ENCODE measurements around the gene HINT2. TPM values are rescaled to one million over a fixed set of nuclear protein-coding genes. Genes with fewer than 3 reads are reported as not detected.
A peak's percentile ranks its signal among the peaks of the same experiment; 100 is the strongest.

The HINT2 gene
- total RNA-seq, 1 donor = 17.0 TPM

DNA sequence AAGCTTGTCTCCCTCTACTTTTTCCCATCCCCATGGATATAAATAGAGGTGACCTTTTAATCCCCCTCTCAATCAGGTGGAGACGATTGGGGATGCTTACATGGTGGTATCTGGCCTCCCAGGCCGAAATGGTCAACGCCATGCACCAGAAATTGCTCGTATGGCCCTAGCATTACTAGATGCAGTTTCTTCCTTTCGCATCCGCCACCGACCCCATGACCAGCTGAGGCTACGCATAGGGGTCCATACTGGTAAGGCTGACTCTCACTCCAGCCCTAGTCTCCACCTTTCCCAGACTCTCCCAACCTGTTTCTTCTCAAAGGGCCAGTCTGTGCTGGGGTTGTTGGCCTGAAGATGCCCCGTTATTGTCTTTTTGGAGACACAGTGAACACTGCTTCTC, 6.4 kb downstream of the HINT2 start:
- H3K4me3 ChIP-seq (ENCODE audit: insufficient read depth, low read length) = no peak overlapping the region
- TF ChIP-seq, protein P1, sequence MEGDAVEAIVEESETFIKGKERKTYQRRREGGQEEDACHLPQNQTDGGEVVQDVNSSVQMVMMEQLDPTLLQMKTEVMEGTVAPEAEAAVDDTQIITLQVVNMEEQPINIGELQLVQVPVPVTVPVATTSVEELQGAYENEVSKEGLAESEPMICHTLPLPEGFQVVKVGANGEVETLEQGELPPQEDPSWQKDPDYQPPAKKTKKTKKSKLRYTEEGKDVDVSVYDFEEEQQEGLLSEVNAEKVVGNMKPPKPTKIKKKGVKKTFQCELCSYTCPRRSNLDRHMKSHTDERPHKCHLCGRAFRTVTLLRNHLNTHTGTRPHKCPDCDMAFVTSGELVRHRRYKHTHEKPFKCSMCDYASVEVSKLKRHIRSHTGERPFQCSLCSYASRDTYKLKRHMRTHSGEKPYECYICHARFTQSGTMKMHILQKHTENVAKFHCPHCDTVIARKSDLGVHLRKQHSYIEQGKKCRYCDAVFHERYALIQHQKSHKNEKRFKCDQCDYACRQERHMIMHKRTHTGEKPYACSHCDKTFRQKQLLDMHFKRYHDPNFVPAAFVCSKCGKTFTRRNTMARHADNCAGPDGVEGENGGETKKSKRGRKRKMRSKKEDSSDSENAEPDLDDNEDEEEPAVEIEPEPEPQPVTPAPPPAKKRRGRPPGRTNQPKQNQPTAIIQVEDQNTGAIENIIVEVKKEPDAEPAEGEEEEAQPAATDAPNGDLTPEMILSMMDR (IDR thresholded peaks at IDR 0.05; ENCODE audit: extremely low read depth, low read depth, low read length) = no peak
- H3K36me3 ChIP-seq (ENCODE audit: insufficient read depth, low read length) = peaks cover 48% of the 10 kb centered on the region
- H4K20me1 ChIP-seq (ENCODE audit: insufficient read depth, low read length) = no peaks in the 10 kb centered on the region
- no peaks in the 10 kb centered on the region for H3K79me2 ChIP-seq (ENCODE audit: insufficient read depth, low read length)
- no peaks in the 10 kb centered on the region for H3K9me3 ChIP-seq (ENCODE audit: low read depth, low read length)
- H2AFZ ChIP-seq (ENCODE audit: low read length) = no peak overlapping the region
- H3K4me1 ChIP-seq (ENCODE audit: insufficient read depth, low read length) = peaks cover 14% of the 10 kb centered on the region
- peak; percentile 71 for DNase-seq (ENCODE audit: insufficient read length, low spot score, missing footprints)
- no peaks in the 10 kb centered on the region for H3K27me3 ChIP-seq (ENCODE audit: insufficient read depth, low read length)
- H3K27ac ChIP-seq (ENCODE audit: low read depth, low read length) = no peak overlapping the region
- H3K4me2 ChIP-seq (ENCODE audit: insufficient read depth, low read length) = no peak overlapping the region

DNA sequence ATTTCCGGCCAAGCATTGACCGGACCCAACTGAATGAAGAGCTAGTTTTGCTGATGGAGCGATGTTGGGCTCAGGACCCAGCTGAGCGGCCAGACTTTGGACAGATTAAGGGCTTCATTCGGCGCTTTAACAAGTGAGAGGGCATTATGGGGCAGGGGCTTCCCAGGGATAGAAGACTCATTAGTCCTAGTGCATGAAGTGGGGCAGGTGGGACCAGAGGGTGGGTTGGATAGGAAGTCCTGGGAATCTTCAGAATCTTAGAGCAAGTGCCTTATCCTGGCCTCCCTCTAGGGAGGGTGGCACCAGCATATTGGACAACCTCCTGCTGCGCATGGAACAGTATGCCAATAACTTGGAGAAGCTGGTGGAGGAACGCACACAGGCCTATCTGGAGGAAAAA, 8.7 kb downstream of the HINT2 start:
- TF ChIP-seq, protein P1 (IDR thresholded peaks at IDR 0.05; ENCODE audit: extremely low read depth, low read depth, low read length) = no peak

DNA sequence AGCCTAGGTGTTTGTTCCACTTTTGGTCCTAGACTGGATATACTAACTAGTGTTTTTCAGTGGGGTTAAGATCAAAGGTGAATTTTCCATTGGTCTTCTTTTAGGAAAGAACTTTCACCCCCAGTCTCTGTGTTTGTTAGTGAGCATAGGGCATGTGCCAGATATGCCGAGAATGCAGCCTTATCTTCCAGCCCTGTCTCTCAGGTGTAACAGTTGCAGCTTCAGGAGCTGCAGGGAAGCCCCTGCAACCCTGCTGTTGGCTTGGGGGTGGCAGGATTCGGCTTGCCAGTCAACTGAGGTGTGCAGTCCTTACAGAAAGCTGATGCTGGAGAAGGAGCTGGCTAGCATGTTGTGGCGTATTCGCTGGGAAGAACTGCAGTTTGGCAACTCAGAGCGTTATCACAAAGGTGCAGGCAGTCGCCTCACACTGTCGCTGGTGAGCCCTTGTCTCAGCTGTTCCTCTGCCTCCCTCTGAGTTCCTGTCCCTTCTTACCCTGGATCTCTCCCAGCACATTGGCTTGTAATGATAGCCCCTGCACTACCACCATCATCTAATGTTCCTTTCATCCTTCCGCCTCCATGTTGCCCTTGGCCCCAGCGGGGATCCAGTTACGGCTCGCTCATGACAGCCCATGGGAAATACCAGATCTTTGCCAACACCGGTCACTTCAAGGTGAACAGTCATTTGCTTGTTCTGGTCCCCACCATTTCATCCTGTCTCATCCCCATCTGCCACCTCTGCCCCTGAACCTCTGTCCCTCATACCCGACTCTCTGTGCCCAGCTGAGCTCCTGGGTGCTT, 13.3 kb downstream of the HINT2 start:
- Histone ChIP-seq H2AFZ (ENCODE audit: low read length) (no peak overlapping the region), H3K27me3 (ENCODE audit: insufficient read depth, low read length) (no peaks in the 10 kb centered on the region), H3K4me1 (ENCODE audit: insufficient read depth, low read length) (peaks cover 6% of the 10 kb centered on the region), H4K20me1 (ENCODE audit: insufficient read depth, low read length) (no peaks in the 10 kb centered on the region), H3K4me2 (ENCODE audit: insufficient read depth, low read length) (no peak overlapping the region), H3K9me3 (ENCODE audit: low read depth, low read length) (no peaks in the 10 kb centered on the region), H3K79me2 (ENCODE audit: insufficient read depth, low read length) (peaks cover 12% of the 10 kb centered on the region), H3K36me3 (ENCODE audit: insufficient read depth, low read length) (peaks cover 52% of the 10 kb centered on the region), H3K27ac (ENCODE audit: low read depth, low read length) (no peak overlapping the region), H3K4me3 (ENCODE audit: insufficient read depth, low read length) (no peak overlapping the region)
- TF ChIP-seq, protein P1 (IDR thresholded peaks at IDR 0.05; ENCODE audit: extremely low read depth, low read depth, low read length) = no peak
- DNase-seq (ENCODE audit: insufficient read length, low spot score, missing footprints) = no peak

More for the DNA sequence above, 8.7 kb downstream of the HINT2 start:
- H3K4me1 ChIP-seq (ENCODE audit: insufficient read depth, low read length) = no peaks in the 10 kb centered on the region
- H4K20me1 ChIP-seq (ENCODE audit: insufficient read depth, low read length) = no peaks in the 10 kb centered on the region
- H2AFZ ChIP-seq (ENCODE audit: low read length) = no peak overlapping the region
- no peaks in the 10 kb centered on the region for H3K79me2 ChIP-seq (ENCODE audit: insufficient read depth, low read length)
- H3K4me2 ChIP-seq (ENCODE audit: insufficient read depth, low read length) = no peak overlapping the region
- H3K27ac ChIP-seq (ENCODE audit: low read depth, low read length) = no peak overlapping the region
- no peaks in the 10 kb centered on the region for H3K27me3 ChIP-seq (ENCODE audit: insufficient read depth, low read length)
- no peak overlapping the region for H3K4me3 ChIP-seq (ENCODE audit: insufficient read depth, low read length)
- DNase-seq (ENCODE audit: insufficient read length, low spot score, missing footprints) = no peak
- H3K36me3 ChIP-seq (ENCODE audit: insufficient read depth, low read length) = peaks cover 66% of the 10 kb centered on the region
- H3K9me3 ChIP-seq (ENCODE audit: low read depth, low read length) = no peaks in the 10 kb centered on the region

DNA sequence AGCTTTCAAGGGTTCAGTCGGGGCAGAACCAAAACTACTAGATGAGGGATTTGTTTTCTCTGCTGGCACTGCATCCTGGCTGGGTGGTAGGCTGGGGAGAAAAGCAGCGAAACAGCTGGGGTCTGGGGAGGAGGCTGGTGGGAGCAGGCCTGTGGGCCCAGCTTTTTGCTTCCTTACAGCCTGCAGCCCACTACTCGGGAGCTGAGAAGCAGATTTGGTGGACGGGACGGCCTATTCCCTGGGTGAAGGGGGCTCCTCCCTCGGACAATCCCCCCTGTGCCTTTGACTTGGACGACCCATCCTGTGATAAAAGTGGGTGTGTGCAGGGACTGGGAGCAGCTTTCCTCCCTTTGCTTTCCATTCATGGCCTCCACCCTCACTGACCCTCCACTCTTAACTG, 14.3 kb downstream of the HINT2 start:
- H3K4me3 ChIP-seq (ENCODE audit: insufficient read depth, low read length) = no peak overlapping the region
- H2AFZ ChIP-seq (ENCODE audit: low read length) = no peak overlapping the region
- H3K27ac ChIP-seq (ENCODE audit: low read depth, low read length) = no peak overlapping the region
- H3K4me2 ChIP-seq (ENCODE audit: insufficient read depth, low read length) = no peak overlapping the region
- DNase-seq (ENCODE audit: insufficient read length, low spot score, missing footprints) = no peak
- TF ChIP-seq, protein P1 (IDR thresholded peaks at IDR 0.05; ENCODE audit: extremely low read depth, low read depth, low read length) = no peak
- no peaks in the 10 kb centered on the region for H3K9me3 ChIP-seq (ENCODE audit: low read depth, low read length)
- H3K36me3 ChIP-seq (ENCODE audit: insufficient read depth, low read length) = peaks cover 42% of the 10 kb centered on the region
- H4K20me1 ChIP-seq (ENCODE audit: insufficient read depth, low read length) = no peaks in the 10 kb centered on the region
- H3K27me3 ChIP-seq (ENCODE audit: insufficient read depth, low read length) = no peaks in the 10 kb centered on the region
- peaks cover 19% of the 10 kb centered on the region for H3K79me2 ChIP-seq (ENCODE audit: insufficient read depth, low read length)
- H3K4me1 ChIP-seq (ENCODE audit: insufficient read depth, low read length) = peaks cover 6% of the 10 kb centered on the region

All from osteoblast (primary cell).